Caco-2 (cell line): Measurements from ENCODE around the gene NLGN1. TPM values are rescaled to one million over a fixed set of nuclear protein-coding genes. Genes with fewer than 3 reads are reported as not detected.

ENCODE experiments used
- BruUV-seq: library from RNA; stranded (reverse); fragments of 400-500 nt; replicated peaks from 2 replicates; lab custom pipeline; 2021; lab: Mats Ljungman, UMichigan
- CTCF ChIA-PET: fragments of 300-600 bp; sonication (Branson Sonifier 250); formaldehyde crosslinking; loops from one replicate; lab custom pipeline; 2022; ENCODE audit warnings: antibody characterized with exemption; lab: Charles Lee
- POLR2A ChIA-PET: fragments of 300-600 bp; sonication (Branson Sonifier 250); formaldehyde crosslinking; loops from one replicate; lab custom pipeline; 2022; ENCODE audit warnings: antibody characterized with exemption; lab: Charles Lee
- DNase-seq, 2 experiments: peaks; one replicate each; pipeline versions ENCODE4 v3.0.0 to v3.0.0-alpha.2; 2020 to 2022
- H3K27me3 ChIP-seq: replicated peaks from 2 replicates; pipeline ENCODE4 v1.6.0; 2011; ENCODE audit warnings: low read length; ENCODE audit not compliant: control insufficient read depth, insufficient read depth
- H3K36me3 ChIP-seq: 2 replicates; pipeline ENCODE4 v1.5.1; 2011; ENCODE audit warnings: low read length; ENCODE audit not compliant: control insufficient read depth, insufficient read depth
- H3K4me1 ChIP-seq: fragments of 250-450 bp; sonication (Bioruptor Pico); 2 replicates; pipeline ENCODE4 v1.5.1; 2020; ENCODE audit warnings: mild to moderate bottlenecking
- H3K4me3 ChIP-seq: 2 replicates; pipeline ENCODE4 v1.5.1; 2011; ENCODE audit warnings: low read depth, mild to moderate bottlenecking, control low read depth, low read length
- H3K9me3 ChIP-seq: fragments of 250-450 bp; sonication (Bioruptor Pico); 2 replicates; pipeline ENCODE4 v1.5.1; 2020; ENCODE audit warnings: mild to moderate bottlenecking, moderate library complexity
- H3K27ac Mint-ChIP-seq: one replicate; pipeline ENCODE4 v1.8.0; 2022; ENCODE audit warnings: mixed read lengths; ENCODE audit not compliant: unreplicated experiment
- H3K27me3 Mint-ChIP-seq: one replicate; pipeline ENCODE4 v1.8.0; 2022; ENCODE audit warnings: mixed read lengths; ENCODE audit not compliant: insufficient read depth, unreplicated experiment
- H3K36me3 Mint-ChIP-seq: one replicate; pipeline ENCODE4 v1.8.0; 2022; ENCODE audit warnings: mild to moderate bottlenecking, mixed read lengths; ENCODE audit not compliant: insufficient read depth, unreplicated experiment
- H3K4me1 Mint-ChIP-seq: one replicate; pipeline ENCODE4 v1.8.0; 2022; ENCODE audit warnings: low read depth, mixed read lengths; ENCODE audit not compliant: unreplicated experiment
- H3K4me3 Mint-ChIP-seq: one replicate; pipeline ENCODE4 v1.8.0; 2022; ENCODE audit warnings: mild to moderate bottlenecking, moderate library complexity, mixed read lengths; ENCODE audit not compliant: unreplicated experiment
- H3K9me3 Mint-ChIP-seq: one replicate; pipeline ENCODE4 v1.8.0; 2022; ENCODE audit warnings: mixed read lengths; ENCODE audit not compliant: unreplicated experiment
- CTCF ChIP-seq, 2 experiments: fragments of 200-600 bp in 1 of 2; IDR thresholded peaks; 1 replicate in 1 of 2; 2 replicates in 1 of 2; pipeline versions ENCODE4 v1.5.1 to v1.8.0; 2011 to 2022; ENCODE audit warnings: antibody characterized with exemption in 1 of 2, control low read depth in 1 of 2, inconsistent platforms in 1 of 2, low read depth in 1 of 2, low read length in 1 of 2, mild to moderate bottlenecking in 1 of 2, moderate library complexity in 1 of 2; ENCODE audit not compliant: insufficient read depth in 1 of 2, severe bottlenecking in 1 of 2, unreplicated experiment in 1 of 2
- intact Hi-C: fragments of 100-400 bp; cut with micrococcal nuclease; formaldehyde crosslinking; loops from one replicate; pipeline ENCODE4 v1.10.0; 2022; ENCODE audit not compliant: unreplicated experiment
- total RNA-seq: library from RNA; stranded (reverse); gene quantifications from 2 replicates; pipeline ENCODE4 v1.2.3, GENCODE V29; 2022

The NLGN1 gene
- total RNA-seq, 1 experiment from 2014 or later = not detected

DNA sequence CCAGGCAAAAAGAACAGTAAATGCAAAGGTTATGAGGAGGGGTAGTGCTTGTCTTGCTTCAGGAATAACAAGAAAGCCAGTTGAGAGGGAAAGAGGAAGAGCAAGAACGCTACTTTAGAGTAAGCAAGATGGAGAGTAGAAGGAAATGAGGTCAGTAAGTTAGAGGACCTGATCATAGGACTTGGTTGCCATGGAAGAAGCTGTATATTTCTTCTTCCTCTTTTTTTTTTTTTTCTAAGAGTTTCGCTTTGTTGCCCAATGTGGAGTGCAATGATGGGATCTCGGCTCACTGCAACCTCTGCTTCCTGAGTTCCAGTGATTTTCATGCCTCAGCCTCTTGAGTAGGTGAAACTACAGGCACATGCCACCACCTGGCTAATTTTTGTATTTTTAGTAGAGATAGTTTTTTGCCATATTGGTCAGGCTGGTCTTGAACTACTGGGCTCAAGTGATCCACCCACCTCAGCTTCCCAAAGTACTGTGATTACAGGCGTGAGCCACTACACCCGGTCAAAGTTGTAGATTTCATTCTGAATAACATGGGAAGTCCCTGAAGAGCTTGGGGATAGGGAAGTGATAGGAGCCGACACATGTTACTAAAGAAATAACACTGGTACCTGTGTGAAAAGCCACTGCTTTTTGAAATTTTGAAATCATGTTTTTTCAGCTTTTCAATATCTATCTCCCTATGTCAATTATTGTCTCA, 933.7 kb downstream of the NLGN1 start:
- no TSS peak for BruUV-seq
- no peak for TF ChIP-seq CTCF (IDR thresholded peaks at IDR 0.05; ENCODE audit: insufficient read depth in 1 of 2, low read depth in 1 of 2, low read length in 1 of 2, severe bottlenecking in 1 of 2, unreplicated experiment in 1 of 2)
- peaks cover 28% of the 10 kb centered on the region for H3K9me3 Mint-ChIP-seq
- H3K9me3 ChIP-seq = 0 out of 2 replicates have a peak, but pooled peaks cover 3% of the 10 kb centered on the region
- no peaks in the 10 kb centered on the region for H3K27me3 Mint-ChIP-seq
- no peaks in the 10 kb centered on the region for H3K27me3 ChIP-seq
- no peak overlapping the region for H3K4me3 Mint-ChIP-seq
- ChIA-PET CTCF (no interaction called here), POLR2A (no interaction called here)
- peaks cover 17% of the 10 kb centered on the region for H3K4me1 Mint-ChIP-seq
- intact Hi-C loops = no loop called here
- no peaks in the 10 kb centered on the region for H3K36me3 ChIP-seq
- H3K27ac Mint-ChIP-seq = no peak overlapping the region
- DNase-seq = no peak
- no peaks in the 10 kb centered on the region for H3K36me3 Mint-ChIP-seq
- no peak overlapping the region for H3K4me3 ChIP-seq
- H3K4me1 ChIP-seq = peaks cover 16% of the 10 kb centered on the region; the same call in 1 of the 2 replicates

- intact Hi-C loops = no loop called here
- Histone ChIP-seq H3K4me3 (no peak overlapping the region), H3K27me3 (no peaks in the 10 kb centered on the region), H3K36me3 (no peaks in the 10 kb centered on the region), H3K4me1 (peaks cover 16% of the 10 kb centered on the region; the same call in 1 of the 2 replicates), H3K9me3 (0 out of 2 replicates have a peak, but pooled peaks cover 3% of the 10 kb centered on the region)
- Mint-ChIP-seq H3K4me1 (peaks cover 17% of the 10 kb centered on the region), H3K4me3 (no peak overlapping the region), H3K27me3 (peaks cover 3% of the 10 kb centered on the region), H3K27ac (no peak overlapping the region), H3K36me3 (no peaks in the 10 kb centered on the region), H3K9me3 (peaks cover 28% of the 10 kb centered on the region)
- POLR2A ChIA-PET = no interaction called here
- CTCF ChIA-PET = no interaction called here
- no peak for DNase-seq
- BruUV-seq = no TSS peak
- TF ChIP-seq CTCF (IDR thresholded peaks at IDR 0.05; ENCODE audit: insufficient read depth in 1 of 2, low read depth in 1 of 2, low read length in 1 of 2, severe bottlenecking in 1 of 2, unreplicated experiment in 1 of 2) = no peak
Observed at GRCh38 chr3:174332391-174332790, 934.8 kb downstream of the NLGN1 start.

DNA sequence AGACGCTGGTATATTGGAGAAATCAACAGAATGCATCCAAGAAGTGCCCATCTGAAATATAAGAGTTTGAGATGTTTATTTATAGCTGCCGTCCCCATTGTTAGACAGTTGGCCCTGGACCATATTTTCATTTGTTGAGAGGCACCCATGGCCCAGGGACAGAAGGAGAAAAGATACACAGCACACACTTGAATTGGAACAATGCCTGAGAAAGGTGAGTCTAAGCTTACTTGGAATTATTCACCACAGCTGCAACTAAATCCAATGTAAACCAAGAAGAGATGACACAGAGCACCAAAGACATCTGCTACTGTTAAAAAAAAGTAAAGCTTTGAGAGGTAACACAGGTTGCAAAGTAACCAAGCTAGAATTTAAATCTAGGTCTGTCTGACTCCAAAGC, 936.1 kb downstream of the NLGN1 start:
- H3K36me3 Mint-ChIP-seq = no peaks in the 10 kb centered on the region
- Histone ChIP-seq H3K4me1 (peaks cover 16% of the 10 kb centered on the region; the same call in 1 of the 2 replicates), H3K36me3 (no peaks in the 10 kb centered on the region), H3K4me3 (no peak overlapping the region), H3K27me3 (no peaks in the 10 kb centered on the region), H3K9me3 (0 out of 2 replicates have a peak, but pooled peaks cover 3% of the 10 kb centered on the region)
- DNase-seq = no peak
- H3K27ac Mint-ChIP-seq = no peak overlapping the region
- H3K9me3 Mint-ChIP-seq = peaks cover 27% of the 10 kb centered on the region
- BruUV-seq = no TSS peak
- no peak for TF ChIP-seq CTCF (IDR thresholded peaks at IDR 0.05; ENCODE audit: insufficient read depth in 1 of 2, low read depth in 1 of 2, low read length in 1 of 2, severe bottlenecking in 1 of 2, unreplicated experiment in 1 of 2)
- no peak overlapping the region for H3K4me3 Mint-ChIP-seq
- H3K4me1 Mint-ChIP-seq = peaks cover 17% of the 10 kb centered on the region
- intact Hi-C loops = no loop called here
- CTCF ChIA-PET = no interaction called here
- POLR2A ChIA-PET = no interaction called here
- peaks cover 3% of the 10 kb centered on the region for H3K27me3 Mint-ChIP-seq
